Naive B cell (primary cell): ENCODE measurements around the gene MAML2. TPM values are rescaled to one million over a fixed set of nuclear protein-coding genes. Genes with fewer than 3 reads are reported as not detected.
A peak's percentile ranks its signal among the peaks of the same experiment; 100 is the strongest.

Source experiments
- ATAC-seq, 2 donors: fragments of 150-1000 bp; cut with Tn5 transposase; 2 replicates each; pipeline ENCODE4 v1.10.0; 2021; ENCODE audit warnings: low read depth in 2 of 2, mild to moderate bottlenecking in 2 of 2, moderate library complexity in 2 of 2
- DNase-seq: peaks from one replicate; pipeline ENCODE4 v3.0.0; 2022
- H3K27ac Mint-ChIP-seq, 6 donors: one replicate each; pipeline ENCODE4 v1.8.0; 2020 to 2022; ENCODE audit warnings: mild to moderate bottlenecking in 6 of 6, mixed read lengths in 6 of 6, moderate library complexity in 5 of 6, inconsistent platforms in 2 of 6
- H3K27me3 Mint-ChIP-seq, 3 donors: one replicate each; pipeline ENCODE4 v1.8.0; 2021 to 2022; ENCODE audit warnings: mixed read lengths in 3 of 3, mild to moderate bottlenecking in 1 of 3
- H3K36me3 Mint-ChIP-seq, 2 donors: one replicate each; pipeline ENCODE4 v1.8.0; 2020 to 2022; ENCODE audit warnings: mixed read lengths in 2 of 2, inconsistent platforms in 1 of 2, mild to moderate bottlenecking in 1 of 2
- H3K4me1 Mint-ChIP-seq, 3 donors: one replicate each; pipeline ENCODE4 v1.8.0; 2020 to 2022; ENCODE audit warnings: mixed read lengths in 3 of 3, inconsistent platforms in 1 of 3, mild to moderate bottlenecking in 1 of 3, moderate library complexity in 1 of 3
- H3K4me3 Mint-ChIP-seq, 8 donors: one replicate each; pipeline ENCODE4 v1.8.0; 2020 to 2022; ENCODE audit warnings: mild to moderate bottlenecking in 8 of 8, mixed read lengths in 8 of 8, moderate library complexity in 8 of 8, inconsistent platforms in 2 of 8
- H3K9me3 Mint-ChIP-seq, 7 donors: one replicate each; pipeline ENCODE4 v1.8.0; 2020 to 2022; ENCODE audit warnings: mixed read lengths in 7 of 7, mild to moderate bottlenecking in 5 of 7, inconsistent platforms in 2 of 7, moderate library complexity in 1 of 7
- polyA plus RNA-seq, 6 donors: library from polyadenylated mRNA; unstranded; fragments of 300-500 nt; fragmentation: Illumina TruSeq; gene quantifications; one replicate each; pipeline ENCODE4 v1.2.3, GENCODE V29; 2021; ENCODE audit warnings: low read depth in 6 of 6

Gene MAML2
- polyA plus RNA-seq, 6 donors from 2014 or later = 0.06 to 9.0 (median 3.5) TPM

DNA sequence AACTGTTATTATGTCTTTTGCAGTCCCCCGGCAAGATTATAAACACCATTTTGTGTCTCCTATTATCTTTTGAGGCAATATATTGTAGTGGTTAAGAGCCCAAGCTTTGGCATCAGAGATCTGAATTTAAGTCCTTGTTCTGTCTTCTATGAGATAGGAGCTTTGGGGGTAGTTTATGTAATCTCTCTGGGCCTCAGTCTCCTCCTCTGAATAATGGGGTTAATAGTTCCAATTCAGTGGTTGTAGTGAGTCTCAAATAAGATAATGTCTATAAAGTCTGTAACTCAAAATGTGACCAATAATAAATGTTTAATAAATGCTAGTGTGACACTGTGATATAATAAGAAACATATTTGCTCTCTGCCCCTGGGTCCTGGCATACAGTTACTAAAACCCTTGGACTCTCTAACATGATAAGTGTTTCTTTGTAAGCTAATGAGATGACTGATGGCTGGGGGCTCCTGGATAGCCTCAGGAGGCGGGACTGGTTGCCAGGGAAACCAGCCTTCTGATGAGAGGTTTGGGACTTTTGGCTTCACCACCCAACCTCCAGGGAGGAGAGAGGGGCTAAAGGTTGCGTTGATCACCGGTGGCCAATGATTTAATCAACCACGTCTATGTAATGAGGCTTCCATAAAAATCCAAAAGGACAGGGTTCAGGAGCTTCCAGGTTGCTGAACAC is 235.7 kb downstream of the MAML2 start:
- no peaks in the 10 kb centered on the region for H3K27me3 Mint-ChIP-seq
- peak overlapping the region in 3 of 6 donors; percentile 18 to 49 (median 33) for H3K27ac Mint-ChIP-seq
- H3K4me3 Mint-ChIP-seq = no peak overlapping the region
- H3K36me3 Mint-ChIP-seq = no peaks in the 10 kb centered on the region
- no peak for ATAC-seq
- no peak for DNase-seq
- no peaks in the 10 kb centered on the region for H3K9me3 Mint-ChIP-seq
- peaks cover 0 to 9% (median 5%) of the 10 kb centered on the region in 3 donors for H3K4me1 Mint-ChIP-seq

DNA sequence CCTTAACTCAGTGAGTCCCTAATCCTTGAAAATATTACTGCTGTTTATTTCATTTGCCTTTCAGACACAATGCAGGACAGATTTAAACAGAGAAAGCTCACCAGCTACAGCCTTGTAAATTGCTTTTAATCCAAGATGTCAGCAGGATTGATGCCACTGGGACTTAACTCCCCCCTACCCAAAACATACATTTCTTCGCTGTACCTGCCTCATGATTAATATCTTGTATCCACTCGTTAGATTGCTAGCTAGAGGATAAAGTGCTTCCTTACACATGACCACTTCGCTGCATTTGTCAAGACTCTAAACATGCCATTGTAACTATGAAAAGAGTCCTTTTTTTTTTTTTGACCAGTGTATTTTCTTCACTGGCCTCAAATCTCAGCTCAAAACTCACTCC is 236.3 kb downstream of the MAML2 start:
- no peaks in the 10 kb centered on the region for H3K27me3 Mint-ChIP-seq
- peaks cover 0 to 9% (median 5%) of the 10 kb centered on the region in 3 donors for H3K4me1 Mint-ChIP-seq
- H3K36me3 Mint-ChIP-seq = no peaks in the 10 kb centered on the region
- peak overlapping the region in 1 of 6 donors; percentile 18 for H3K27ac Mint-ChIP-seq
- no peak for ATAC-seq
- no peak for DNase-seq
- H3K4me3 Mint-ChIP-seq = no peak overlapping the region
- H3K9me3 Mint-ChIP-seq = no peaks in the 10 kb centered on the region

DNA sequence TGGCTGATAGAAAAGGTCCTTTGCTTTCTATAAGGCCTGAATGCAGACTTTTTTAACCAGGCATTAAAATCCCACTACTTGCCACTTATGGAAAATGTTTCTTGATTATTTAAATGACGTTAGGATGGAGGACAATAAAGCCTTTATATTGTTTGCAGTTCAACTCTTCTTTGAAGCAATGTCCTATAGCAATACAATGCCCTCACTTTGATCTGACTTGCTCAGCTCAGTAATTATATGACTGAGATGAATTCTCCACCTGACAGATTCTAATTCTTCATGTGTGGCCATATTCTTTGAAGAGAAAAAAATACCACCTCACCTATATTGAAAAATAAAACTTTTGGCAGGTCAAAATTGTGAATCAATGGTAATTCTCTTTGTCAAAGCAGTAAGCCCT is 237.1 kb downstream of the MAML2 start:
- no peak overlapping the region for H3K4me3 Mint-ChIP-seq
- no peak overlapping the region for H3K27ac Mint-ChIP-seq
- H3K36me3 Mint-ChIP-seq = peaks cover 0 to 5% of the 10 kb centered on the region in 2 donors
- peaks cover 4 to 9% (median 5%) of the 10 kb centered on the region in 3 donors for H3K4me1 Mint-ChIP-seq
- ATAC-seq (no peak), DNase-seq (no peak)
- no peaks in the 10 kb centered on the region for H3K27me3 Mint-ChIP-seq
- no peaks in the 10 kb centered on the region for H3K9me3 Mint-ChIP-seq

DNA sequence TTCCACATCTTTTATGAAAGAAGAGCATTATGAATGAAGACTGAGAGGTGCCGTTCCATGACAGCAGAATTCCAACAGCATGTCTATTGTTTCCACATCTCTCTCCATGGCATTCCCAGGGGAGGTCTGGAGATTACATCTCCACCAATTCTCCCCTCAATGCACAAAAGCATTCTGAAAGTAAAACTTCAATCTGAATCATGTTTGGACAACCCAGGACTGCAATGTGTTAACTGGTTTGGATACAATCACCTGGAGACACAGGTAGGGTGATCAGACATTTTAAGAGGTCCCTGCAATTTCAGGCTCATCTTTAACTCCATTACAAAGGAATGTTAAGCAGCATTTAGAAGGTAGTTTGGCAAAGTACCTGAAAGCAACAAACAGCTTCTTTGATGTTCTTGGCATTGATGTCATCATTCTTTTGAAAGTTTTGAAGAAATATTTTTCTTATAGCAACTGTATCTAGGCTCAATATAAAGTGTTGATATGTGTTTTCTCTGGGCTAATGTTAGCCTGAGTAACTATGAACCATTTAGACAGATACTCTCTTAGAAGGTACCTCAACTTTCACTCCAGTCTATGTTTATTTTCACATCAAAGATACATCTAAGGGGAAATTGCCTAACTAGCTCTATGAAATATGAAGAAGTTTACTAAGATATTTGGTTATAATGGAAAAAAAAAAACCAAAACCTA is 237.6 kb downstream of the MAML2 start:
- DNase-seq (no peak), ATAC-seq (peak in 1 of 2 donors; percentile 43)
- peaks cover 0 to 6% of the 10 kb centered on the region in 2 donors for H3K36me3 Mint-ChIP-seq
- no peak overlapping the region for H3K27ac Mint-ChIP-seq
- no peak overlapping the region for H3K4me3 Mint-ChIP-seq
- H3K9me3 Mint-ChIP-seq = no peaks in the 10 kb centered on the region
- H3K4me1 Mint-ChIP-seq = peaks cover 4 to 9% (median 5%) of the 10 kb centered on the region in 3 donors
- no peaks in the 10 kb centered on the region for H3K27me3 Mint-ChIP-seq

DNA sequence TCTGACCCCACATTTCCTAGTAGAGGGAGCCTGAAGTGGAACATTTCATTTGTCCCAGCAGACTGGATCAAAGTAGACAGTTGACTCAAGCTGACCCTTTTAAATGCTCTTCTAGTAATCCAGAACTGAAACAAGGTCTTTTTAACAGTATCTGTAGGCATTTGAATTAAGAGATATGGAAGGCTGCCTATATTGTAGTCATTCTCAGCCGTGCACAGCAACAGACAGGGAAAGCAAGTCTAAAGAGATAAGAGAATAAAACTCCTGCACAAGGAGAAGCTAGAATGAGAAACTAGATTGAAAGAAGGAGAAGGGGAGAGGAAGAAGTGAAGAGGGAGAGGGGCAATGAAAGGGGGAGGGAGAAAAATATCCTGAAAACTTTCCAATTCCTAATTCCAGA is 238.5 kb downstream of the MAML2 start:
- peak overlapping the region in 2 of 6 donors; percentile 1 to 5 for H3K27ac Mint-ChIP-seq
- ATAC-seq = no peak

DNA sequence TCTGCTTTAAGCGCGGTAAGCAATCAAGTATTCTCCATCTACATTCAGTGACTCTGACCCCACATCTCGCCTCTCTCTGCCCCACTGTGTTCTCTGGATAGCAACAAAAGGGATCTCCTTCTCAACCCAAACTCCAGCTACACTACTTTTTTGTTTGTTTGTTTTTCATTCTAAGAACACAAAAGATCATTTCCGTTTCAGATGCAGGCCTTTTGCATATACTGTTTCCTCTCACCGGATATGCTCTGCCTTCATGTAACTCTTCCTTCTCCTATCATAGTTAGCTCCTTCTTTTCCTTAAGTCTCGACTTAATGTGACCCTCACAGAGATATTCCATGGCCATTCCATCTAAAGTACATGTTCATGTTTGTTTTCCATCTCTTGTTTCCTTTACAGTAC is 239.3 kb downstream of the MAML2 start:
- peaks cover 0 to 6% of the 10 kb centered on the region in 2 donors for H3K36me3 Mint-ChIP-seq
- H3K9me3 Mint-ChIP-seq = no peaks in the 10 kb centered on the region
- DNase-seq (no peak), ATAC-seq (no peak)
- H3K4me1 Mint-ChIP-seq = peaks cover 4 to 9% (median 5%) of the 10 kb centered on the region in 3 donors
- no peak overlapping the region for H3K4me3 Mint-ChIP-seq
- H3K27ac Mint-ChIP-seq = peak overlapping the region in 3 of 6 donors; percentile 28 to 91 (median 57)
- no peaks in the 10 kb centered on the region for H3K27me3 Mint-ChIP-seq

More for the DNA sequence above, 238.5 kb downstream of the MAML2 start:
- H3K4me1 Mint-ChIP-seq = peaks cover 4 to 9% (median 5%) of the 10 kb centered on the region in 3 donors
- no peak overlapping the region for H3K4me3 Mint-ChIP-seq
- no peak for DNase-seq
- peaks cover 0 to 6% of the 10 kb centered on the region in 2 donors for H3K36me3 Mint-ChIP-seq
- no peaks in the 10 kb centered on the region for H3K9me3 Mint-ChIP-seq
- no peaks in the 10 kb centered on the region for H3K27me3 Mint-ChIP-seq

DNA sequence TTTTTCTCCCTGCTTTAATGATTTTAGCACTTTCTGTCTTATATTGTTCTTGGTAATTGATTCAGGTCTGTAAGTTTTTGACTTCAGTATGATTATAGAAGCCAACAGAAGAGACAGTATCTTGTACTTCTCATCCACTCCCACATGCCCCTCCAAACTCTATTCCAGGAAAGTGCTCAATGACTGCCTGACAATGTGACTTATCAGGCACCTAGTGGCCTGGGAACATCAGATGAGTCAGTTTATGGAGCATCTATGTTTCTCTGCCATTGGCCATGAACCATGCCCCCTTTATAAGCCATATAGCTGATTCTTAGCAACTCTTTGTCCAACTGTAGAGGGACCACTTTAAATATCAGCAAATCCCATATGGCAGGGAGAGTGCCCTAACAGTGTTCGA is 239.9 kb downstream of the MAML2 start:
- Mint-ChIP-seq H3K4me3 (no peak overlapping the region), H3K27me3 (no peaks in the 10 kb centered on the region), H3K9me3 (no peaks in the 10 kb centered on the region), H3K36me3 (peaks cover 0 to 6% of the 10 kb centered on the region in 2 donors), H3K4me1 (peaks cover 5 to 9% (median 6%) of the 10 kb centered on the region in 3 donors), H3K27ac (peak overlapping the region in 2 of 6 donors; percentile 57 to 91)
- ATAC-seq (no peak), DNase-seq (no peak)

DNA sequence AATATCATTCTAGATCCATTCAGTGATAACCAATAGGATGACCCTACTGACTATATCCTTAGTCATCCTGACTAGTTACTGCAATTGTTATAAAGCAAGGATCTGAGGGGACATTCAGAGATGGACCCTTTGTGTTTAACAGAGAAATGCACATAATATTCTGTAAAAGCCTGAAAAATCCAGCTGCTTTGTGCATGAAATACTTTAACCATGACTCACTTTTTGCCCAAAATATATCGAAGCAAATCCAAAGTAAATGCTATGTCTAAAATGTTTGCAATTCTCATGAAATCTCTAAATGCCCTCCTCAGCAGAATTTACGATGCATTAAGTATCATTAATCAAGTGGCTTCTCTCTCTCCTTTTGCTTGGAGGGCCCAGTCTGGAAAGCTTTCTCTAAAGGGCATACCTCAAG is 240.3 kb downstream of the MAML2 start:
- H3K27ac Mint-ChIP-seq = no peak overlapping the region
- DNase-seq (no peak), ATAC-seq (no peak)
- H3K4me1 Mint-ChIP-seq = peaks cover 5 to 9% (median 8%) of the 10 kb centered on the region in 3 donors
- no peaks in the 10 kb centered on the region for H3K27me3 Mint-ChIP-seq
- no peak overlapping the region for H3K4me3 Mint-ChIP-seq
- no peaks in the 10 kb centered on the region for H3K9me3 Mint-ChIP-seq
- peaks cover 0 to 6% of the 10 kb centered on the region in 2 donors for H3K36me3 Mint-ChIP-seq

DNA sequence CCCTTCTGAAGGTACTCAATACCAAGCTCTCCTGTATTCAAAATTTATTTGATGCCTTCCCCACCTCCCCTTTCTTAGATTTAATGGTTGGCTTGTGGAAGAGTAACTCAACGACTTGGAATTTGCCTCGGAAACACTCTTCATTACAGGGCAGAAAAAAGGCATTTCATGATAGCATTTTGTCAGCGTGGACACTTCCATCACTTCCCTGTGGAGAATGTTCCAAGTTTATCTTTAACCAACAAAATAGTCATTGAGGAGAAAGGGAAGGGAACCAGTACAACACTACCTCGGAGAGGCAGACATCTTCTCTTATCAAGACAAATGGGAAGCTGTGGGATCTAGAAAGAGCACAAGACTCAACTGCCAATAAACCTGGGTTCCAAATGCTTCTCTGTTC is 241.8 kb downstream of the MAML2 start:
- peak overlapping the region in 1 of 6 donors; percentile 19 for H3K27ac Mint-ChIP-seq
- H3K4me3 Mint-ChIP-seq = no peak overlapping the region
- H3K4me1 Mint-ChIP-seq = peaks cover 8 to 14% (median 12%) of the 10 kb centered on the region in 3 donors
- no peaks in the 10 kb centered on the region for H3K9me3 Mint-ChIP-seq
- H3K36me3 Mint-ChIP-seq = peaks cover 0 to 6% of the 10 kb centered on the region in 2 donors
- H3K27me3 Mint-ChIP-seq = no peaks in the 10 kb centered on the region
- no peak for DNase-seq
- ATAC-seq = no peak

DNA sequence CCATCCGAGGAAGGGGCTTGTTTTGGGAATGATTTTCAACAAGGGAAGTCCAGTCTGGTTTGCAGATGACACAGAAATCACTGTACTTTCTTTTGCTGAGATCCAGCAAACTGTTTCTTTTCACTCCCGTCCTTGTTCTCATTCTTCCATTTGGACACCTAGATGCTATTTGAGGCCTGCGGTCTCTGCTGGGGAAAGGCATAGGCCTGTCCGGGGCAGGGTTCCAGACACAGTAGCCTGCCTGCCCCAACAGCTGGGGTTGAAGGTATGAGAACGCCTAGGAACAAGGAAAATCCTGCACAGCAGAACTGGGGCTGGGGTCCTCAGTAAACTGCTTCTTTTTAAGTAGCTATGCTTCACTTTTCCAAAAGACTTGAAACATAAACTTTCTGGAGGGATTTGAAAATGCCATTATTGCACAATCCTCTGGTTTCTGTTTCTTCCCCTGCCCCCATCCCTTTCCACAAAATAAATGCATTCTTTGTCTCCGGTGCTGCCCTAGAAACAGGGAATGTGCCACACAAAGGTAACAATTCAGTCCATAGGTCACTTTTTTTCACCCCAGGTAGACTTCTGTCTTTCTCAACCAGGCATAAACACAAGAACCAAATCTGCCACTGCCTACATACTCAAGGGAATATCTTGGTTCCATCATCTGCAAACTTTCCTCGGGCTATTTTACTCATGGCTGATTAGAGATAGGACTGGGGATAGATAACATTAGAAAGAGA is 244.3 kb downstream of the MAML2 start:
- no peak for ATAC-seq
- H3K27me3 Mint-ChIP-seq = no peaks in the 10 kb centered on the region
- H3K4me3 Mint-ChIP-seq = no peak overlapping the region
- no peaks in the 10 kb centered on the region for H3K9me3 Mint-ChIP-seq
- DNase-seq = no peak
- peak overlapping the region in 2 of 6 donors; percentile 1 to 73 for H3K27ac Mint-ChIP-seq
- peaks cover 0 to 6% of the 10 kb centered on the region in 2 donors for H3K36me3 Mint-ChIP-seq
- peaks cover 7 to 12% (median 10%) of the 10 kb centered on the region in 3 donors for H3K4me1 Mint-ChIP-seq

DNA sequence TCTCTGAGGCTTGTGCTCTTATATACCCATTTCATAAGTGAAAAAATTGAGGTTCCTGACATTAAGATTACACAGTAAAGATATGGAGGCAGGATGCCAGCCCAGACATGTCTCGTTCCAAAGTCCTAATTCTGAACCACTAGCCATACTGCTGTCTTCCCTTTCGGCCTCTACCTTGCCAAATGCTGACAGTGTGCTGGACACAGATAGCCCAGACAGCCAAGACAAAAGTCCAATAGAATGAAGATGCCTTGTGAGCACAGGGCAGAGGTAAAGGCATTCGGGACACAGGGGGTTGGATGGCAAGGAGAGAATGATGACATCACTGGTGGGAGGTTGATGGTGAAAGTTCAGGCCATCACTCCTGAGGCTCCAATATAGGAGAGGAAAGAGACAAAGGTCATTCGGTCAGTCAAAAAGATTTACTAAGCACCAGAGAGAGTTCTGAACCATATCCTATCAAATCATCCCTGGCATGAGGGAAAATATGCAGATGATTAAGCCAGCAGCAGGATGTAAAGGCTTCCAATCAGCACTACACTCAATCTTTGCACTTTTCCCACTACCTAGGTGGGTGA is 245.1 kb downstream of the MAML2 start:
- DNase-seq (no peak), ATAC-seq (no peak)
- Mint-ChIP-seq H3K27ac (peak overlapping the region in 3 of 6 donors; percentile 11 to 90 (median 18)), H3K4me1 (peaks cover 5 to 10% (median 9%) of the 10 kb centered on the region in 3 donors), H3K9me3 (no peaks in the 10 kb centered on the region), H3K4me3 (no peak overlapping the region), H3K36me3 (peaks cover 4 to 6% of the 10 kb centered on the region in 2 donors), H3K27me3 (no peaks in the 10 kb centered on the region)

DNA sequence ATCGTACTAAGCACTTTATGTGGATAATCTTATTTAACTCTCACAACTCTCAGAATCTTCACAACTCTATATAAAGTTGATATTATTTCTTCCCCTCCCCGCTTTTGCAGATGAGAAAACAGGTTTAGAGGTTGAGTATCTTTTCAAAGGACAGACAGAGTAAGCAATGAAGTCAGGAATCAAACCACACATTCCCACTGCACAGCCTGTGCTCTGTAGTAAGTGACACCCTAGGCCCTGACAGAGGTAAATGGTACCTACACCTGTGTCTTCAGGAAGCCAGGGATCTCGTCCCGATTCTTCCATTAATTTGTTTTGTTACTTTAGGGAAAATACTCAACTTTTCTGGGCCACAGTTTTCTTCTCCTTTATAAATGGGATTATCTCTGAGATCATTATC is 246.6 kb downstream of the MAML2 start:
- no peak for DNase-seq
- Mint-ChIP-seq H3K27me3 (no peaks in the 10 kb centered on the region), H3K9me3 (no peaks in the 10 kb centered on the region), H3K4me1 (peaks cover 12 to 17% (median 14%) of the 10 kb centered on the region in 3 donors), H3K36me3 (peaks cover 11 to 19% of the 10 kb centered on the region in 2 donors), H3K4me3 (no peak overlapping the region), H3K27ac (peak overlapping the region in 4 of 6 donors; percentile 35 to 57 (median 40))
- no peak for ATAC-seq

DNA sequence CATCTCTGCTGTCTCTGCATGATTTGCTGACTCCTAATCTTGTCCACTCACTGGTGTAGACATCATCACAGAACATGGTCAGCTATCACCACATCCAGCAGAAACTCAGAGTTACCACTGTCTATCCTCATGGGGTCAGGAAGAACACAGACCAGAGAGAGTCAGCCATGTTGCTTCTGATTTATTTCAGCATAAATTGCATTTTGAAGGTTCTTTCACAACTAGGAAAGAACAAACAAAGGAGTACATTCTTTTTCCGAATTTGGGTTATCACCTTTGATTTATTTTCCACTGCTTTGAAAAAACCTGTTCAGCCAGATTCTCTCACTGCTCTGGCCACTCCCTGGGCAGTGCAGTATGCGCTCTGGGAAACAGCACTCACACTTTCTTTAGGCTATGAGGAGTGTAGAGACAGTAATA is 247.1 kb downstream of the MAML2 start:
- peaks cover 9 to 22% of the 10 kb centered on the region in 2 donors for H3K36me3 Mint-ChIP-seq
- no peaks in the 10 kb centered on the region for H3K27me3 Mint-ChIP-seq
- peak overlapping the region in 3 of 6 donors; percentile 4 to 41 (median 35) for H3K27ac Mint-ChIP-seq
- DNase-seq (no peak), ATAC-seq (no peak)
- peaks cover 12 to 16% (median 14%) of the 10 kb centered on the region in 3 donors for H3K4me1 Mint-ChIP-seq
- no peak overlapping the region for H3K4me3 Mint-ChIP-seq
- H3K9me3 Mint-ChIP-seq = no peaks in the 10 kb centered on the region
